Ovary (tissue), 3 donors: Measurements from ENCODE around the gene ZSCAN22.

ENCODE experiments used
- CTCF ChIP-seq, 3 donors: fragments of 450-650 bp in 2 of 3; fragments of 200-600 bp in 1 of 3; IDR thresholded peaks; one replicate each; pipeline versions ENCODE4 v1.5.1 to v1.8.0; 2016 to 2022; ENCODE audit warnings: antibody characterized with exemption in 3 of 3, mild to moderate bottlenecking in 1 of 3
- EP300 ChIP-seq: sonication (generic); formaldehyde crosslinking; IDR thresholded peaks from one replicate; pipeline ENCODE4 v1.6.1; 2017; ENCODE audit warnings: antibody characterized with exemption
- donor health status: DM: no; HTN: no; CAD: no.

GRCh38 chr19:58381460-58382212 lies 54.8 kb downstream of the ZSCAN22 start:
- TF ChIP-seq EP300: no peak
- no peak for TF ChIP-seq CTCF (IDR thresholded peaks at IDR 0.05)
